CD4-positive, alpha-beta T cell (primary cell): Measurements from ENCODE around the gene NBEAL2. TPM values are rescaled to one million over a fixed set of nuclear protein-coding genes. Genes with fewer than 3 reads are reported as not detected.

Experiments
- ATAC-seq: fragments of 200-7000 bp; cut with Tn5 transposase; one replicate; pipeline ENCODE4 v1.10.0; 2022; ENCODE audit warnings: mild to moderate bottlenecking; ENCODE audit not compliant: poor library complexity
- CTCF ChIA-PET: fragments of 350-600 bp; sonication (Branson Sonifier 250); formaldehyde crosslinking; loops from one replicate; lab custom pipeline; 2021; ENCODE audit warnings: antibody characterized with exemption, inconsistent platforms; lab: Charles Lee
- POLR2A ChIA-PET: fragments of 350-600 bp; sonication (Branson Sonifier 250); formaldehyde crosslinking; loops from one replicate; lab custom pipeline; 2021; ENCODE audit warnings: antibody characterized with exemption, inconsistent platforms; lab: Charles Lee
- DNase-seq, 14 experiments: peaks; one replicate each; pipeline ENCODE4 v3.0.0-alpha.2; 2013 to 2020; ENCODE audit warnings: mixed read lengths in 2 of 14
- H3K27ac ChIP-seq, 2 donors: one replicate each; pipeline versions ENCODE4 v1.5.1 to v1.7.0; 2013; ENCODE audit warnings: low read length in 2 of 2, low read depth in 1 of 2, mild to moderate bottlenecking in 1 of 2
- H3K27me3 ChIP-seq, 2 experiments: 1 replicate in 1 of 2; 2 replicates in 1 of 2; pipeline versions ENCODE4 v1.6.1 to v1.7.0; 2013; ENCODE audit warnings: low read length in 2 of 2, control low read depth in 1 of 2, mild to moderate bottlenecking in 1 of 2, moderate library complexity in 1 of 2; ENCODE audit not compliant: insufficient read depth in 2 of 2, control insufficient read depth in 1 of 2
- H3K36me3 ChIP-seq: one replicate; pipeline ENCODE4 v1.6.1; 2013; ENCODE audit warnings: low read length, control low read depth; ENCODE audit not compliant: insufficient read depth
- H3K4me1 ChIP-seq: one replicate; pipeline ENCODE4 v1.6.1; 2013; ENCODE audit warnings: low read length, control low read depth; ENCODE audit not compliant: insufficient read depth
- H3K4me3 ChIP-seq: one replicate; pipeline ENCODE4 v1.5.1; 2013; ENCODE audit warnings: mild to moderate bottlenecking, low read length, moderate library complexity
- H3K9me3 ChIP-seq, 2 experiments: 1 replicate in 1 of 2; 2 replicates in 1 of 2; pipeline versions ENCODE4 v1.6.1 to v1.7.0; 2013; ENCODE audit warnings: low read length in 2 of 2, mild to moderate bottlenecking in 2 of 2, control low read depth in 1 of 2, moderate library complexity in 1 of 2; ENCODE audit not compliant: control insufficient read depth in 1 of 2, insufficient read depth in 1 of 2
- H3K27ac Mint-ChIP-seq: one replicate; pipeline ENCODE4 v1.8.0; 2020; ENCODE audit warnings: mixed read lengths
- H3K27me3 Mint-ChIP-seq: one replicate; pipeline ENCODE4 v1.8.0; 2021; ENCODE audit warnings: mixed read lengths
- H3K36me3 Mint-ChIP-seq: one replicate; pipeline ENCODE4 v1.8.0; 2021; ENCODE audit warnings: low read depth, mixed read lengths
- H3K4me1 Mint-ChIP-seq: one replicate; pipeline ENCODE4 v1.8.0; 2021; ENCODE audit warnings: low read depth, mixed read lengths
- H3K4me3 Mint-ChIP-seq: one replicate; pipeline ENCODE4 v1.8.0; 2020; ENCODE audit warnings: mild to moderate bottlenecking, mixed read lengths
- H3K9me3 Mint-ChIP-seq: one replicate; pipeline ENCODE4 v1.8.0; 2020; ENCODE audit warnings: mixed read lengths
- intact Hi-C, 2 experiments: fragments of 100-400 bp; cut with DNase I in 1 of 2; cut with micrococcal nuclease in 1 of 2; formaldehyde crosslinking; loops; one replicate each; pipeline versions ENCODE4 v1.15.1 to v1.9.0; 2023 to 2025; cut with DNase I, micrococcal nuclease
- total RNA-seq, 174 experiments: library from RNA in 2 of 174; stranded (reverse) in 2 of 174; gene quantifications; one replicate each; pipeline ENCODE4 v1.2.3 and lab custom pipeline; 2021 to 2026
- TF ChIP-seq, protein P1 (sequence below): fragments of 200-600 bp; IDR thresholded peaks from one replicate; pipeline ENCODE4 v1.8.0; 2022; ENCODE audit warnings: antibody characterized with exemption, mild to moderate bottlenecking

The NBEAL2 gene
- total RNA-seq, 2 experiments from 2014 or later: 163 to 170 TPM

DNA sequence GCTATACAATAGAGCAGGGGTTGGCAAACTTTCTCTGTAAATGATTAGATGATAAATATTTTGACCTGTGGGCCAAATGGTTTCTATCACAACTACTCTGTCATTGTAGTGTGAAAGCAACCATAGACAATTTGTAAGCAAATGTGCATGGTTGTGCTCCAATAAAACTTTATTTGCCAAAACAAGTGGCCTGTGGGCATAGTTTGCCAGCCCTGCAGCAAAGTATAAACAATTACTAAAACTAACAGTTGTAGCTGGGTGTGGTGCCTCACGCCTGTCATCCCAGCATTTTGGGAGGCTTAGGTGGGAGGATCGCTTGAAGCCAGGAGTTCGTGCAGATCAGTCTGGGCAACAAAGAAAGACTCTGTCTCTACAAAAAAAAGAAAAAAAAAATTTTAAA is 61.6 kb downstream of the NBEAL2 start:
- peaks cover 20% of the 10 kb centered on the region for H3K4me1 Mint-ChIP-seq
- H3K9me3 Mint-ChIP-seq: no peaks in the 10 kb centered on the region
- no peak for ATAC-seq
- ChIA-PET POLR2A (interaction anchor here (0.8 kb wide), 1 partner anchor 32 kb away, joined by 3 read pairs; no protein-coding TSS in a partner anchor), CTCF (interaction anchor here (1.6 kb wide), 1 partner anchor 10 kb away, joined by 3 read pairs; no protein-coding TSS in a partner anchor)
- DNase-seq: no peak
- H3K4me3 Mint-ChIP-seq: no peak overlapping the region
- no peak overlapping the region for H3K4me3 ChIP-seq
- H3K27me3 ChIP-seq: no peaks in the 10 kb centered on the region
- H3K27ac Mint-ChIP-seq: peak overlapping the region; percentile 76
- peaks cover 56% of the 10 kb centered on the region for H3K36me3 ChIP-seq
- no peak overlapping the region for H3K27ac ChIP-seq
- intact Hi-C loops: no loop called here
- H3K27me3 Mint-ChIP-seq: no peaks in the 10 kb centered on the region
- H3K9me3 ChIP-seq: no peaks in the 10 kb centered on the region
- H3K4me1 ChIP-seq: peaks cover 13% of the 10 kb centered on the region
- TF ChIP-seq, protein P1, sequence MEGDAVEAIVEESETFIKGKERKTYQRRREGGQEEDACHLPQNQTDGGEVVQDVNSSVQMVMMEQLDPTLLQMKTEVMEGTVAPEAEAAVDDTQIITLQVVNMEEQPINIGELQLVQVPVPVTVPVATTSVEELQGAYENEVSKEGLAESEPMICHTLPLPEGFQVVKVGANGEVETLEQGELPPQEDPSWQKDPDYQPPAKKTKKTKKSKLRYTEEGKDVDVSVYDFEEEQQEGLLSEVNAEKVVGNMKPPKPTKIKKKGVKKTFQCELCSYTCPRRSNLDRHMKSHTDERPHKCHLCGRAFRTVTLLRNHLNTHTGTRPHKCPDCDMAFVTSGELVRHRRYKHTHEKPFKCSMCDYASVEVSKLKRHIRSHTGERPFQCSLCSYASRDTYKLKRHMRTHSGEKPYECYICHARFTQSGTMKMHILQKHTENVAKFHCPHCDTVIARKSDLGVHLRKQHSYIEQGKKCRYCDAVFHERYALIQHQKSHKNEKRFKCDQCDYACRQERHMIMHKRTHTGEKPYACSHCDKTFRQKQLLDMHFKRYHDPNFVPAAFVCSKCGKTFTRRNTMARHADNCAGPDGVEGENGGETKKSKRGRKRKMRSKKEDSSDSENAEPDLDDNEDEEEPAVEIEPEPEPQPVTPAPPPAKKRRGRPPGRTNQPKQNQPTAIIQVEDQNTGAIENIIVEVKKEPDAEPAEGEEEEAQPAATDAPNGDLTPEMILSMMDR: no peak
- H3K36me3 Mint-ChIP-seq: peaks cover 86% of the 10 kb centered on the region

DNA sequence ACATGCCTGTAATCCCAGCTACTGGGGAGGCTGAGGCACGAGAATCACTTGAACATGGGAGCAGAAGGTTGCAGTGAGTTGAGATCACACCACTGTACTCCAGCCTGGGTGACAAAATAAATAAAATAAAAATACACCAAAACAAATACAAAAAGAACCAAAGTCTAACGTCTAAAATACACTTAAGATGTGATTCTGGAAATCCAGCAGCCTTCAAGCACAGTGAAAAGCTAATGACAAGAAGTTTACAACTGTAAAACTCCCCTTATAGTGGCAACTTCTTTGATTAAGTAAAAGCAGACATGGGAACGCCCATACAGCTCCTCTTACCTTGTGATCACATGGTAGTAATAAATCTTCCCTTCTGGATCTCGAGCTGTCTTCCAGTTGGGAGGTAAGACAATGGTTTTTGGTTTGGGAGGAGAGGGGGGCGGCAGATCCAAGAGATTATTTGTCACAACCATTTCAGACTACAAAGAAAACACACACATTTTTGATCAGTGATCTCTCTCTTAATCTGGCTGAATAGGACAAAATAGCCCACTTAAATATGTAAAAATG is 62.8 kb downstream of the NBEAL2 start:
- peaks cover 18% of the 10 kb centered on the region for H3K4me1 Mint-ChIP-seq
- POLR2A ChIA-PET: no interaction called here
- intact Hi-C loops: no loop called here
- CTCF ChIA-PET: interaction anchor here (0.8 to 1.6 kb wide), 2 partner anchors 9 to 12 kb away, joined by 3 read pairs; no protein-coding TSS in a partner anchor
- no peaks in the 10 kb centered on the region for H3K9me3 ChIP-seq
- no peak overlapping the region for H3K27ac Mint-ChIP-seq
- H3K27ac ChIP-seq: no peak overlapping the region
- TF ChIP-seq, protein P1: no peak
- peaks cover 52% of the 10 kb centered on the region for H3K36me3 ChIP-seq
- H3K27me3 ChIP-seq: no peaks in the 10 kb centered on the region
- peaks cover 13% of the 10 kb centered on the region for H3K4me1 ChIP-seq
- H3K4me3 ChIP-seq: no peak overlapping the region
- no peak overlapping the region for H3K4me3 Mint-ChIP-seq
- no peaks in the 10 kb centered on the region for H3K9me3 Mint-ChIP-seq
- no peak for DNase-seq
- H3K27me3 Mint-ChIP-seq: no peaks in the 10 kb centered on the region
- ATAC-seq: no peak
- peaks cover 78% of the 10 kb centered on the region for H3K36me3 Mint-ChIP-seq

DNA sequence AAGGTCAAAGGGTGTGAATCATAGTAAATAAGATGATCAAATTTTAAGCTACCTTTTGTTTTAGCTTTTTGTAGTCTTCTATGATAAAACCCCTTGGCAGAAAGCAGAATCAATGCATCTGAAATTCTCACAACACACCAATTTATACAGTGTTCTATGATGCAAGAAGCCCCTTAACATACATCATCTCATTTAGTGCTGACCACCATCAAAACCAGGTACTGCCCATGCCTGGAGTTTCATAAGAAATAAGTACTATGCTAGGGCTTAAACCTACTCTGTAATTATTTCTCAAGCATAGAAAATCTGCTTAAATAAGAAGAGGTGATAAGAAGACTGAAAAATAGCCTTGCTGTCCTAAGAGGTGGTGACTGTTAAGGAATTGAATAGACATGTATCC is 67.6 kb downstream of the NBEAL2 start:
- Histone ChIP-seq H3K4me1 (no peaks in the 10 kb centered on the region), H3K36me3 (peaks cover 33% of the 10 kb centered on the region), H3K4me3 (no peak overlapping the region), H3K27ac (no peak overlapping the region), H3K9me3 (no peaks in the 10 kb centered on the region), H3K27me3 (no peaks in the 10 kb centered on the region)
- H3K36me3 Mint-ChIP-seq: peaks cover 51% of the 10 kb centered on the region
- no peaks in the 10 kb centered on the region for H3K27me3 Mint-ChIP-seq
- ChIA-PET CTCF (interaction anchor here (1.2 kb wide), 1 partner anchor 16 kb away, joined by 3 read pairs; no protein-coding TSS in a partner anchor), POLR2A (no interaction called here)
- H3K9me3 Mint-ChIP-seq: no peaks in the 10 kb centered on the region
- H3K4me3 Mint-ChIP-seq: no peak overlapping the region
- DNase-seq (no peak), ATAC-seq (no peak)
- intact Hi-C loops: no loop called here
- TF ChIP-seq, protein P1: no peak
- peak overlapping the region; percentile 36 for H3K27ac Mint-ChIP-seq
- H3K4me1 Mint-ChIP-seq: peaks cover 7% of the 10 kb centered on the region
